Type B pancreatic cell (in vitro differentiated cells): ENCODE results near the gene CREB5. TPM values are rescaled to one million over a fixed set of nuclear protein-coding genes. Genes with fewer than 3 reads are reported as not detected.
"Not testable (repeated sequence)": the region's sequence is repeated elsewhere in the genome, so short reads cannot be mapped to it uniquely, and the experiment has no call there.

Experiments
- DNase-seq: peaks from one replicate; pipeline ENCODE4 v3.0.0; 2021; ENCODE audit warnings: mixed read lengths; ENCODE audit not compliant: unreplicated experiment; ENCODE audit errors: extremely low spot score
- H3K27ac Mint-ChIP-seq: 2 replicates; pipeline ENCODE4 v1.8.0; 2021; ENCODE audit warnings: mild to moderate bottlenecking, mixed read lengths
- H3K27me3 Mint-ChIP-seq: 2 replicates; pipeline ENCODE4 v1.8.0; 2021; ENCODE audit warnings: mixed read lengths
- H3K36me3 Mint-ChIP-seq: 2 replicates; pipeline ENCODE4 v1.8.0; 2021; ENCODE audit warnings: mixed read lengths
- H3K4me1 Mint-ChIP-seq: one replicate; pipeline ENCODE4 v1.8.0; 2021; ENCODE audit warnings: mixed read lengths; ENCODE audit not compliant: unreplicated experiment
- H3K4me3 Mint-ChIP-seq: 2 replicates; pipeline ENCODE4 v1.8.0; 2021; ENCODE audit warnings: mild to moderate bottlenecking, mixed read lengths
- H3K9me3 Mint-ChIP-seq: 2 replicates; pipeline ENCODE4 v1.8.0; 2021; ENCODE audit warnings: mixed read lengths
- CTCF ChIP-seq: fragments of 200-600 bp; sonication (generic); conservative IDR thresholded peaks from 2 replicates; pipeline ENCODE4 v1.5.0; 2021; ENCODE audit warnings: antibody characterized with exemption, mild to moderate bottlenecking
- total RNA-seq: library from RNA; stranded (reverse); gene quantifications from 2 replicates; pipeline ENCODE4 v1.2.1, GENCODE V29; 2021; ENCODE audit warnings: low replicate concordance

The CREB5 gene
- total RNA-seq, 1 donor from 2014 or later = 31.0 TPM

GRCh38 chr7:28815369-28815927, 403.1 kb downstream of the CREB5 start:
- H3K9me3 Mint-ChIP-seq = no peaks in the 10 kb centered on the region
- H3K27ac Mint-ChIP-seq = no peak overlapping the region
- TF ChIP-seq CTCF = no peak
- H3K4me1 Mint-ChIP-seq = peaks cover 8% of the 10 kb centered on the region
- H3K4me3 Mint-ChIP-seq = no peak overlapping the region
- no peaks in the 10 kb centered on the region for H3K27me3 Mint-ChIP-seq
- H3K36me3 Mint-ChIP-seq = peaks cover 3% of the 10 kb centered on the region
- DNase-seq = no peak

GRCh38 chr7:28815928-28816373, 403.6 kb downstream of the CREB5 start:
- no peak for TF ChIP-seq CTCF
- Mint-ChIP-seq H3K4me3 (no peak overlapping the region), H3K27ac (no peak overlapping the region), H3K4me1 (peaks cover 8% of the 10 kb centered on the region), H3K27me3 (no peaks in the 10 kb centered on the region), H3K36me3 (peaks cover 3% of the 10 kb centered on the region), H3K9me3 (no peaks in the 10 kb centered on the region)
- DNase-seq = no peak

- Mint-ChIP-seq H3K27ac (no peak overlapping the region), H3K4me1 (no peaks in the 10 kb centered on the region), H3K9me3 (no peaks in the 10 kb centered on the region), H3K27me3 (peaks cover 8% of the 10 kb centered on the region), H3K4me3 (no peak overlapping the region), H3K36me3 (peaks cover 3% of the 10 kb centered on the region)
- no peak for TF ChIP-seq CTCF
- DNase-seq = no peak
Measured at GRCh38 chr7:28818996-28819395, 406.7 kb downstream of the CREB5 start.

GRCh38 chr7:28823582-28823981, 411.3 kb downstream of the CREB5 start:
- no peak overlapping the region for H3K4me3 Mint-ChIP-seq
- peaks cover 12% of the 10 kb centered on the region for H3K27me3 Mint-ChIP-seq
- H3K4me1 Mint-ChIP-seq = no peaks in the 10 kb centered on the region
- H3K27ac Mint-ChIP-seq = no peak overlapping the region
- DNase-seq = no peak
- TF ChIP-seq CTCF = no peak
- peaks cover 3% of the 10 kb centered on the region for H3K36me3 Mint-ChIP-seq
- no peaks in the 10 kb centered on the region for H3K9me3 Mint-ChIP-seq

- H3K9me3 Mint-ChIP-seq, DNase-seq, H3K27ac Mint-ChIP-seq, H3K4me1 Mint-ChIP-seq, H3K4me3 Mint-ChIP-seq, H3K36me3 Mint-ChIP-seq: not testable (repeated sequence)
- H3K27me3 Mint-ChIP-seq = peaks cover 12% of the 10 kb centered on the region
Measured at GRCh38 chr7:28825817-28826448, 413.6 kb downstream of the CREB5 start.

- Mint-ChIP-seq H3K4me1 (no peaks in the 10 kb centered on the region), H3K27me3 (peaks cover 4% of the 10 kb centered on the region), H3K9me3 (no peaks in the 10 kb centered on the region), H3K4me3 (no peak overlapping the region), H3K36me3 (no peaks in the 10 kb centered on the region), H3K27ac (no peak overlapping the region)
- no peak for DNase-seq
- TF ChIP-seq CTCF = no peak
Measured at GRCh38 chr7:28830846-28831245, 418.5 kb downstream of the CREB5 start.
